Lung (tissue), 12 donors: Measurements from ENCODE around the gene DGKB. TPM values are rescaled to one million over a fixed set of nuclear protein-coding genes. Genes with fewer than 3 reads are reported as not detected.

Experiments used
- ATAC-seq: fragments of 200-7000 bp; cut with Tn5 transposase; one replicate; pipeline ENCODE4 v1.9.1; 2020; ENCODE audit warnings: moderate number of reproducible peaks; ENCODE audit not compliant: insufficient read depth, low FRiP score
- DNase-seq, 3 donors: peaks; one replicate each; pipeline ENCODE4 v3.0.0-alpha.2; 2013 to 2017
- H3K27ac ChIP-seq, 2 donors: one replicate each; pipeline ENCODE4 v1.5.1; 2013; ENCODE audit warnings: mild to moderate bottlenecking in 2 of 2, moderate library complexity in 2 of 2, control low read depth in 1 of 2, inconsistent platforms in 1 of 2, low read depth in 1 of 2, low read length in 1 of 2
- H3K27me3 ChIP-seq, 3 donors: one replicate each; pipeline ENCODE4 v1.5.1; 2013; ENCODE audit warnings: low read length in 2 of 3; ENCODE audit not compliant: control insufficient read depth in 3 of 3, insufficient read depth in 3 of 3
- H3K36me3 ChIP-seq, 4 donors: one replicate each; pipeline ENCODE4 v1.5.1; 2013; ENCODE audit warnings: low read length in 4 of 4, mild to moderate bottlenecking in 1 of 4, moderate library complexity in 1 of 4; ENCODE audit not compliant: control insufficient read depth in 4 of 4, insufficient read depth in 4 of 4
- H3K4me1 ChIP-seq, 5 donors: one replicate each; pipeline ENCODE4 v1.5.1; 2013; ENCODE audit warnings: low read length in 5 of 5, mild to moderate bottlenecking in 2 of 5, moderate library complexity in 1 of 5; ENCODE audit not compliant: control insufficient read depth in 5 of 5, insufficient read depth in 5 of 5
- H3K4me3 ChIP-seq: one replicate; pipeline ENCODE4 v1.5.1; 2013; ENCODE audit warnings: mild to moderate bottlenecking, control low read depth, moderate library complexity
- H3K9ac ChIP-seq, 2 donors: one replicate each; pipeline ENCODE4 v1.5.1; 2013; ENCODE audit warnings: low read length in 2 of 2, control low read depth in 1 of 2; ENCODE audit not compliant: insufficient read depth in 1 of 2
- H3K9me3 ChIP-seq, 4 donors: one replicate each; pipeline ENCODE4 v1.5.1; 2013; ENCODE audit warnings: low read length in 3 of 4, mild to moderate bottlenecking in 1 of 4, moderate library complexity in 1 of 4; ENCODE audit not compliant: control insufficient read depth in 4 of 4, insufficient read depth in 3 of 4
- CTCF ChIP-seq: IDR thresholded peaks from 2 replicates; pipeline ENCODE4 v1.5.1; 2012; ENCODE audit warnings: mild to moderate bottlenecking; ENCODE audit errors: control extremely low read depth, extremely low read depth
- WGBS, 2 donors: extraction: QIAGEN DNeasy Blood & Tissue Kit; methylation state at CpG; one replicate each; pipeline ENCODE4 v1.1.7; 2013; 5-methylcytosine and 5-hydroxymethylcytosine counted together
- polyA plus RNA-seq, 2 donors: library from polyadenylated mRNA; stranded (reverse); fragments of 200-250 nt; gene quantifications; one replicate each; pipeline ENCODE4 v1.2.1, GENCODE V29; 2013
- total RNA-seq, 2 donors: library from RNA; depleted of rRNA in 1 of 2; stranded (reverse); fragments of >200 nt in 1 of 2; gene quantifications; one replicate each; pipeline ENCODE4 v1.2.1, GENCODE V29; 2014 to 2021
- donor health status: control.
- donor health status: control.
- donor health status: Bipolar disorder and iron deficiency.
- donor health status: healthy.
- donor health status: DM: yes; HTN: yes; CAD: no.

The DGKB gene
- total and polyA plus RNA-seq, 4 donors: under 0.01 to 0.57 (median 0.06) TPM; not detected in 1

GRCh38 chr7:14321947-14322346, 580.6 kb downstream of the DGKB start:
- no peaks in the 10 kb centered on the region for H3K27me3 ChIP-seq
- DNase-seq (no peak), ATAC-seq (no peak)
- no peak overlapping the region for H3K9ac ChIP-seq
- H3K4me3 ChIP-seq: no peak overlapping the region
- H3K36me3 ChIP-seq: no peaks in the 10 kb centered on the region
- peaks cover 0 to 4% (median 0%) of the 10 kb centered on the region in 4 donors for H3K9me3 ChIP-seq
- H3K27ac ChIP-seq: no peak overlapping the region
- H3K4me1 ChIP-seq: no peaks in the 10 kb centered on the region
- 67 to 80% methylated on average over 2 of the region's 2 CpGs for WGBS, 2 donors
- TF ChIP-seq CTCF: no peak

- Histone ChIP-seq H3K9me3 (no peaks in the 10 kb centered on the region), H3K27me3 (no peaks in the 10 kb centered on the region), H3K27ac (no peak overlapping the region), H3K4me1 (no peaks in the 10 kb centered on the region), H3K4me3 (no peak overlapping the region), H3K36me3 (no peaks in the 10 kb centered on the region), H3K9ac (no peak overlapping the region)
- ATAC-seq (no peak), DNase-seq (no peak)
- no peak for TF ChIP-seq CTCF
Measured at GRCh38 chr7:14309432-14309831, 593.1 kb downstream of the DGKB start.

GRCh38 chr7:14305233-14305866, 597.2 kb downstream of the DGKB start:
- no peaks in the 10 kb centered on the region for H3K27me3 ChIP-seq
- no peak for TF ChIP-seq CTCF
- no peak overlapping the region for H3K4me3 ChIP-seq
- WGBS, 2 donors: 67 to 73% methylated on average over 4 of the region's 4 CpGs
- H3K4me1 ChIP-seq: no peaks in the 10 kb centered on the region
- no peaks in the 10 kb centered on the region for H3K9me3 ChIP-seq
- H3K36me3 ChIP-seq: no peaks in the 10 kb centered on the region
- peak in 1 of 3 donors; percentile 15 for DNase-seq
- H3K27ac ChIP-seq: no peak overlapping the region
- ATAC-seq: no peak
- no peak overlapping the region for H3K9ac ChIP-seq

- no peak overlapping the region for H3K4me3 ChIP-seq
- no peaks in the 10 kb centered on the region for H3K27me3 ChIP-seq
- no peaks in the 10 kb centered on the region for H3K9me3 ChIP-seq
- no peak overlapping the region for H3K9ac ChIP-seq
- H3K4me1 ChIP-seq: no peaks in the 10 kb centered on the region
- ATAC-seq: no peak
- no peak overlapping the region for H3K27ac ChIP-seq
- no peak for DNase-seq
- H3K36me3 ChIP-seq: no peaks in the 10 kb centered on the region
- WGBS, 2 donors: 87 to 90% methylated on average over 2 of the region's 2 CpGs
- TF ChIP-seq CTCF: no peak
Measured at GRCh38 chr7:14303536-14303935, 599.0 kb downstream of the DGKB start.
